HepG2 (cell line): ENCODE measurements around the gene DNAI4. TPM values are rescaled to one million over a fixed set of nuclear protein-coding genes. Genes with fewer than 3 reads are reported as not detected.

Experiments
- ATAC-seq: fragments of 200-7000 bp; cut with Tn5 transposase; 3 replicates; pipeline ENCODE4 v1.9.1; 2020; ENCODE audit warnings: mild to moderate bottlenecking, moderate library complexity
- BruUV-seq: library from RNA; stranded (reverse); fragments of 400-500 nt; replicated peaks from 2 replicates; lab custom pipeline; 2021; lab: Mats Ljungman, UMichigan
- CTCF ChIA-PET: fragments of 300-600 bp; formaldehyde crosslinking; extraction: SDS; loops from one replicate; lab custom pipeline; 2021; ENCODE audit warnings: low total read pairs, inconsistent platforms, low intra/inter-chr PET ratio; lab: Yijun Ruan, JAX
- POLR2A ChIA-PET: fragments of 350-600 bp; sonication (Branson Sonifier 250); formaldehyde crosslinking; loops from one replicate; lab custom pipeline; 2020; ENCODE audit warnings: antibody characterized with exemption, inconsistent platforms; lab: Yijun Ruan, JAX
- DNase-seq: peaks from one replicate; pipeline ENCODE4 v3.0.0-alpha.2; 2015; ENCODE audit warnings: low spot score
- FAIRE-seq: peaks from 3 replicates; lab custom pipeline; 2011; peaks lifted over from hg19 to GRCh38; lab: Jason Lieb, UNC
- H2AFZ ChIP-seq: one replicate; pipeline ENCODE4 v1.6.1; 2011; ENCODE audit warnings: low read length, inconsistent platforms
- H3K27ac ChIP-seq: fragments of 300-600 bp; 3 replicates; pipeline ENCODE4 v1.8.0; 2011; ENCODE audit warnings: mixed run types, mild to moderate bottlenecking, mixed read lengths, low read length, inconsistent platforms; ENCODE audit not compliant: insufficient read depth; ENCODE audit errors: extremely low read length
- H3K27me3 ChIP-seq, 2 experiments: fragments of 200-600 bp in 1 of 2; 2 replicates in 1 of 2; 3 replicates in 1 of 2; pipeline versions ENCODE4 v1.6.0 to v1.8.0; 2011; ENCODE audit warnings: low read length in 2 of 2, mild to moderate bottlenecking in 2 of 2, moderate library complexity in 2 of 2, inconsistent platforms in 1 of 2; ENCODE audit not compliant: insufficient read depth in 2 of 2, control insufficient read depth in 1 of 2
- H3K36me3 ChIP-seq, 2 experiments: fragments of 200-600 bp in 1 of 2; replicated peaks in 1 of 2; 2 replicates in 1 of 2; 3 replicates in 1 of 2; pipeline versions ENCODE4 v1.5.1 to v1.8.0; 2011; ENCODE audit warnings: low read length in 2 of 2, inconsistent platforms in 1 of 2; ENCODE audit not compliant: insufficient read depth in 2 of 2, control insufficient read depth in 1 of 2
- H3K4me1 ChIP-seq: 2 replicates; pipeline ENCODE4 v1.5.1; 2012; ENCODE audit warnings: low read length, inconsistent platforms; ENCODE audit not compliant: insufficient read depth
- H3K4me2 ChIP-seq: 2 replicates; pipeline ENCODE4 v1.6.0; 2011; ENCODE audit warnings: low read depth, low read length, inconsistent platforms
- H3K4me3 ChIP-seq, 3 experiments: fragments of 200-600 bp in 1 of 3; sonication (generic), shearing (Covaris generic) in 1 of 3; replicated peaks in 1 of 3; 2 replicates each; pipeline ENCODE4 v1.5.1; 2011 to 2016; ENCODE audit warnings: low read length in 3 of 3, inconsistent platforms in 2 of 3, low read depth in 2 of 3, mild to moderate bottlenecking in 2 of 3, control low read depth in 1 of 3, mixed read lengths in 1 of 3; ENCODE audit not compliant: insufficient read depth in 1 of 3
- H3K79me2 ChIP-seq: one replicate; pipeline ENCODE4 v1.6.1; 2011; ENCODE audit warnings: low read length, inconsistent platforms; ENCODE audit not compliant: insufficient read depth
- H3K9ac ChIP-seq: 2 replicates; pipeline ENCODE4 v1.6.0; 2011; ENCODE audit warnings: mild to moderate bottlenecking, low read depth, low read length, inconsistent platforms; ENCODE audit not compliant: insufficient read depth
- H3K9me3 ChIP-seq: 2 replicates; pipeline ENCODE4 v1.5.1; 2012; ENCODE audit warnings: mild to moderate bottlenecking, low read length
- H4K20me1 ChIP-seq: 2 replicates; pipeline ENCODE4 v1.6.0; 2011; ENCODE audit warnings: inconsistent platforms, mild to moderate bottlenecking, low read length, moderate library complexity; ENCODE audit not compliant: insufficient read depth
- ASH2L ChIP-seq: fragments of 300-600, 200-600 bp; sonication (generic); IDR thresholded peaks from 2 replicates; pipeline ENCODE4 v1.7.0; 2017; ENCODE audit warnings: low read depth, mild to moderate bottlenecking, moderate library complexity, mixed read lengths, low read length; ENCODE audit not compliant: insufficient read length
- MYNN ChIP-seq: sonication (generic); formaldehyde crosslinking; IDR thresholded peaks from 2 replicates; pipeline ENCODE4 v1.4.0; 2020; ENCODE audit warnings: mild to moderate bottlenecking, low read depth, missing genetic modification reagents
- NCOA2 ChIP-seq: sonication (generic); formaldehyde crosslinking; IDR thresholded peaks from 2 replicates; pipeline ENCODE4 v1.8.0; 2022; ENCODE audit warnings: inconsistent platforms
- PLRG1 ChIP-seq: fragments of 450-650 bp; conservative IDR thresholded peaks from 2 replicates; pipeline ENCODE4 v1.6.1; 2016
- ZNF121 ChIP-seq: sonication (generic); formaldehyde crosslinking; IDR thresholded peaks from 2 replicates; pipeline ENCODE4 v1.5.0; 2020; ENCODE audit warnings: mild to moderate bottlenecking, missing genetic modification reagents
- ZNF792 ChIP-seq: IDR thresholded peaks from 2 replicates; pipeline ENCODE4 v1.6.1; 2016
- ZNF891 ChIP-seq: sonication (generic); formaldehyde crosslinking; IDR thresholded peaks from 2 replicates; pipeline ENCODE4 v1.5.0; 2020; ENCODE audit warnings: mild to moderate bottlenecking, missing genetic modification reagents
- WGBS: methylation state at CpG from one replicate; pipeline ENCODE4 v1.1.6; 2017; ENCODE audit warnings: low lambda C conversion rate; 5-methylcytosine and 5-hydroxymethylcytosine counted together
- in situ Hi-C: cut with HindIII; loops from 2 replicates; pipeline ENCODE4 v1.10.0; 2017; ENCODE audit warnings: low pct_unique_long_range_greater_than_20kb; ENCODE audit not compliant: extremely low pct_ligation_motif_present
- intact Hi-C: fragments of 100-400 bp; cut with micrococcal nuclease; formaldehyde crosslinking; loops from one replicate; pipeline ENCODE4 v1.10.0; 2022; ENCODE audit not compliant: unreplicated experiment
- polyA plus RNA-seq, 8 experiments: library from polyadenylated mRNA; depleted of rRNA in 3 of 8; stranded (reverse) in 7 of 8; unstranded in 1 of 8; fragments of >200 nt; fragmentation: Illumina TruSeq in 4 of 8; extraction: Trizol in 4 of 8; gene quantifications; 2 replicates each; pipeline versions ENCODE4 v1.2.1 to v1.2.3, GENCODE V29; 2011 to 2016; ENCODE audit warnings: low read depth in 4 of 8, missing spikeins in 1 of 8, mixed read lengths in 1 of 8; ENCODE audit not compliant: insufficient read depth in 1 of 8
- total RNA-seq, 5 experiments: library from RNA; depleted of rRNA; stranded (reverse); fragments of >200 nt; fragmentation: Illumina TruSeq; extraction: Trizol; gene quantifications; 2 replicates each; pipeline ENCODE4 v1.2.3, GENCODE V29; 2016; ENCODE audit warnings: low read depth in 1 of 5
- TF ChIP-seq, protein P1 (sequence below): IDR thresholded peaks from 2 replicates; pipeline ENCODE4 v1.6.1; 2016; ENCODE audit warnings: missing compliant biosample characterization, missing genetic modification reagents, borderline replicate concordance

The DNAI4 gene
- total and polyA plus RNA-seq, 2 of the 13 experiments (the other 11 are each of a cell fraction or from before 2014, with no cell fraction given), result 0.04 to 0.08 TPM

DNA sequence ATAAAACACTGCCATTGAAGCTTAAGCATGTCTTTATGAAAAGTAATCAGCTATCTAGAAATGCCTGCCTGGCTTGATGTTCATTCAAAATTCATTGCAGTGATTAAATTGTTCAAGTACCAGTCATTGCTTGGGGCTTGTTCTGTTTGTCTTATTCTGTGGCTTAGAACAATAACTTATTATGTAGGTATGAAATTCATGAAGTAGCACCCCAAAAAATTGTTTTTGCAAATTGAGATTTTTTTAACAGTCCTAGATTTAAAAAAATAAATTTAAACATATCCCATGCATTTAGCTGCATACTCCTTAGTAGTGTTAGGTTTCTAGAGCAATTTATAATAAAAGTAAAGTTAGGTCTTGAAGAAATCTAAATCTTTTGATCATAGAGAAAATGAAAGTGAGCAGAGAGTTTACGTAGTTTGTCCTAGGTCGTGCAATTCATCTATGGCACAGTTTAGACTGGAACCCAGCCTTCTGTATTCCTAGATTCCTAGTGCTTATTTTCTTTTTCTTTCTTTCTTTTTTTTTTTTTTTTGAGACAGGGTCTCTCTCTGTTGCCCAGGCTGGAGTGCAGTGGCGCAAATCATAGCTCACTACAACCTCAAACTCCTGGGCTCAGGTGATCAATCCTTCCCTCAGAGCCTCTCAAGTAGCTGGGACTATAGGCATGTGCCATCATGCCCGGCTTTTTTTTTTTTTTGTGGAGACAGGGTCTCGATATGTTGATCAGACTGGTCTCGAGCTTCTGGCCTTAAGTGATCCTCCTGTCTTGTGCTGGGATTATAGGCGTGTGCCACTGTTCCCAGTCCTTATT is 9.4 kb upstream of the DNAI4 start:
- peaks cover 64% of the 10 kb centered on the region for H3K4me1 ChIP-seq
- peak overlapping the region; percentile 97 for H3K4me2 ChIP-seq
- no peak for TF ChIP-seq ZNF121
- TF ChIP-seq ASH2L, result peak; percentile 55
- TF ChIP-seq, protein P1, sequence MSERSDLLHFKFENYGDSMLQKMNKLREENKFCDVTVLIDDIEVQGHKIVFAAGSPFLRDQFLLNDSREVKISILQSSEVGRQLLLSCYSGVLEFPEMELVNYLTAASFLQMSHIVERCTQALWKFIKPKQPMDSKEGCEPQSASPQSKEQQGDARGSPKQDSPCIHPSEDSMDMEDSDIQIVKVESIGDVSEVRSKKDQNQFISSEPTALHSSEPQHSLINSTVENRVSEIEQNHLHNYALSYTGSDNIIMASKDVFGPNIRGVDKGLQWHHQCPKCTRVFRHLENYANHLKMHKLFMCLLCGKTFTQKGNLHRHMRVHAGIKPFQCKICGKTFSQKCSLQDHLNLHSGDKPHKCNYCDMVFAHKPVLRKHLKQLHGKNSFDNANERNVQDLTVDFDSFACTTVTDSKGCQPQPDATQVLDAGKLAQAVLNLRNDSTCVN (CRISPR knock-in tag), result no peak
- no peak for TF ChIP-seq ZNF891 (CRISPR knock-in tag)
- no peak for TF ChIP-seq PLRG1
- TF ChIP-seq NCOA2 (CRISPR knock-in tag), result no peak
- TF ChIP-seq MYNN (CRISPR knock-in tag), result no peak
- no peak for TF ChIP-seq ZNF792
- no peaks in the 10 kb centered on the region for H3K36me3 ChIP-seq
- no peaks in the 10 kb centered on the region for H3K9me3 ChIP-seq
- intact Hi-C loops (loop anchor here (10.0 kb wide), 1 partner anchor 211 kb away; no protein-coding TSS in a partner anchor), in situ Hi-C loops (loop anchor here (25.0 kb wide), 1 partner anchor 478 kb away; no protein-coding TSS in a partner anchor)
- H3K79me2 ChIP-seq, result peaks cover 84% of the 10 kb centered on the region
- 60% methylated on average over 7 of the region's 7 CpGs for WGBS
- BruUV-seq, result no TSS peak
- ATAC-seq (no peak), FAIRE-seq (no peak), DNase-seq (no peak)
- H4K20me1 ChIP-seq, result 0 out of 2 replicates have a peak, but pooled peaks cover 5% of the 10 kb centered on the region
- H3K9ac ChIP-seq, result peak overlapping the region; percentile 55
- POLR2A ChIA-PET, result interaction anchor here (1.6 to 1.8 kb wide), 2 partner anchors 9 to 10 kb away, joined by 7 to 8 read pairs; partner anchors contain the start of genes DNAI4 and MIER1
- H2AFZ ChIP-seq, result no peak overlapping the region
- no peaks in the 10 kb centered on the region; a peak in 1 of 5 replicates for H3K27me3 ChIP-seq
- H3K27ac ChIP-seq, result peak overlapping the region; percentile 50
- peak overlapping the region; percentile 8 to 98 (median 41); a peak in 4 of 6 replicates for H3K4me3 ChIP-seq
- CTCF ChIA-PET, result no interaction called here
